Right cardiac atrium (tissue), 5 donors: ENCODE data around the gene PKDCC. TPM values are rescaled to one million over a fixed set of nuclear protein-coding genes. Genes with fewer than 3 reads are reported as not detected.

Source experiments
- ATAC-seq, 2 donors: fragments of 200-7000 bp; cut with Tn5 transposase; one replicate each; pipeline versions ENCODE4 v1.8.0 to v1.9.1; 2020; ENCODE audit warnings: moderate library complexity in 2 of 2, mild to moderate bottlenecking in 1 of 2
- DNase-seq, 3 donors: peaks; one replicate each; pipeline ENCODE4 v3.0.0-alpha.2; 2020
- H3K27ac ChIP-seq: one replicate; pipeline ENCODE4 v1.5.1; 2013; ENCODE audit warnings: mild to moderate bottlenecking, low read length, control low read depth, moderate library complexity
- H3K27me3 ChIP-seq: one replicate; pipeline ENCODE4 v1.6.1; 2013; ENCODE audit not compliant: control insufficient read depth, insufficient read depth
- H3K4me1 ChIP-seq: one replicate; pipeline ENCODE4 v1.6.1; 2013; ENCODE audit warnings: low read length; ENCODE audit not compliant: control insufficient read depth, insufficient read depth
- H3K4me3 ChIP-seq: one replicate; pipeline ENCODE4 v1.5.1; 2013; ENCODE audit warnings: low read length, control low read depth
- H3K9me3 ChIP-seq: one replicate; pipeline ENCODE4 v1.6.1; 2013; ENCODE audit warnings: low read length; ENCODE audit not compliant: control insufficient read depth
- WGBS: extraction: QIAGEN DNeasy Blood & Tissue Kit; methylation state at CpG from one replicate; pipeline ENCODE4 v1.1.7; 2013; 5-methylcytosine and 5-hydroxymethylcytosine counted together
- intact Hi-C, 4 donors: fragments of 100-400 bp; cut with DNase I; formaldehyde crosslinking; loops; one replicate each; pipeline versions ENCODE4 v1.11.0 to v1.14.0; 2022 to 2023
- polyA plus RNA-seq: library from polyadenylated mRNA; stranded (reverse); fragments of 200-250 nt; gene quantifications from one replicate; pipeline ENCODE4 v1.2.3, GENCODE V29; 2013
- total RNA-seq, 4 donors: library from RNA; stranded (reverse); fragmentation: NEBNext Ultra II Directional; extraction: Animal tissue kit (Norgen Biotek cat#: 25700); gene quantifications; one replicate each; pipeline ENCODE4 v1.2.1, GENCODE V29; 2021
- donor health status: healthy with polysubstance abuse.
- donor health status: DM: no; HTN: yes; CAD: no.
- donor health status: DM: no; HTN: no; CAD: no.
- donor health status: DM: no; HTN: yes; CAD: no; lungs with severe emphysema.
- donor health status: DM: yes; HTN: yes; CAD: no.

PKDCC gene
- total and polyA plus RNA-seq, 5 donors, result 92.2 to 189 (median 132) TPM

DNA sequence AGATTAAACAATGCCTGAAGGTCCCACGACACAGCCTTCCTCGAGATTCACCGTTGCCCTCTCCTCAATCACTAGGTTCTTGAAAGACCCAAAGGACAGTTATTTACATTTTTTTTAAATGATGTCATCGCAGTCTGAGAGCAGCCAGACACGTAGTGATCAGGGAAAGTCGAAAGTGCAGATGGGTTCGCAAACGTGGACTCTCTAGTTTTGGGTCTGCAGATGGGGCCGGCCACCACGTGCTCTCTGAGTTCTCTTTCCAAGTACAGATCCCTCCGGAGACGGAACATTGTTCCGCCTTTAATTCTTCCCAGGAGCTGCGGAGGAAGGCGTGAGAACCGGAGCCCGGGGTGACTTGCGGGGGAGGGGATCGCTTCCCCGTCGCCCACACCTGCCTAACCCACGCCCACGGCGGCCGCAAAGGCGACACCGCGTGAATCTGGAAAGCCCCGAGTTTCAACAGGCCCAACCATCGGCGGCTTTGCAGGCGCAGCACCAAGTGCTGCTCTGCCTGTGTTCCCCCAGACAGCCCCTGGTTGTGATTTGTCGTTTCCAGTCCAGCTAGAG lies 54.3 kb downstream of the PKDCC start:
- 6% methylated on average over 33 of the region's 33 CpGs for WGBS
- intact Hi-C loops, result loop anchor here in 1 of 4 donors (5.0 kb wide), 1 partner anchor 35 kb away; no protein-coding TSS in a partner anchor
- DNase-seq, result peak; percentile 57 to 83 (median 80)
- Histone ChIP-seq H3K27ac (peak overlapping the region; percentile 53), H3K27me3 (no peaks in the 10 kb centered on the region), H3K4me1 (peaks cover 8% of the 10 kb centered on the region), H3K9me3 (no peaks in the 10 kb centered on the region), H3K4me3 (peak overlapping the region; percentile 36)
- peak; percentile 51 to 59 for ATAC-seq

DNA sequence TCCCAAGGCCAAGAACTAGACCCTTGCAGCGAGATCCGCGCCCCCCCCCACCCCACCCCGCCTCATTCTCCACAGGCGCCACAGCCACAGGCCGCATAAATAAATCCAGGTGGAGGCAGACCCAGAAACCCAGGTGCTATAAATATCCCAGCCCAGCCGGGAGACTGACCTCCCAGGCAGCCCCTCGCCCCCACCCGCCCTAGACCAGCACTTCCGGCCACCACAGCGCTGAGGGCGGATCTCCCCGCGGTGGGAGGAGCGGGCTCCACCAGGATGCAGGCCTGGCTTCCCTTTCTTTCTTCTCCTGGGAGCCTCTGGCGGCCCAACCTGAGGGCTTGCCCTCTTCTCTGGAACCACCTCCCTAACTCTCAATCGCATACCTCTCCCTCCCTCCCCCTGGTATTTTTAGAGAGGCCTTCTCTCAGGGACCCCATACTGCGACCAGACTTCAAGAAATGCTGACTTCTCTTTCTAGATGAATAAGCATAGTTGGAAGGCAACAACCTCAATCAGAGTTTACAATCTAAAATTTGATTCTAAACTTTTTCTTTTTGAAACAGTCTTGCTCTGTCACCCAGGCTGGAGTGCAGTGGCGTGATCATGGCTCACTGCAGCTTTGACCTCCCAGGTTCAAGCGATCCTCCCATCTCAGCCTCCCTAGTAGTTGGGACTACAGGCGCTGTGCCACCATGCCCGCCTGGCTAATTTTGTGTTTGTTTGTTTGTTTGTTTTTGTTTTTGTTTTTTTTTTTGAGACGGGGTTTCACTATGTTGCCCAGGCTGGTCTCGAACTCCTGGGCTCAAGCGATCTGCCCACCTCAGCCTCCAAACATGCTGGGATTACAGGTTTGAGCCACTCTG lies 55.0 kb downstream of the PKDCC start:
- WGBS, result 43% methylated on average over 25 of the region's 25 CpGs
- Histone ChIP-seq H3K27ac (peak overlapping the region; percentile 53), H3K4me1 (peaks cover 8% of the 10 kb centered on the region), H3K9me3 (no peaks in the 10 kb centered on the region), H3K27me3 (no peaks in the 10 kb centered on the region), H3K4me3 (peak overlapping the region; percentile 36)
- intact Hi-C loops, result loop anchor here in 1 of 4 donors (5.0 kb wide), 1 partner anchor 34 kb away; no protein-coding TSS in a partner anchor
- peak; percentile 67 to 86 (median 86) for DNase-seq
- peak; percentile 53 to 70 for ATAC-seq

- ATAC-seq (no peak), DNase-seq (no peak)
- 72% methylated on average over 3 of the region's 3 CpGs for WGBS
- H3K4me1 ChIP-seq, result peaks cover 8% of the 10 kb centered on the region
- no peaks in the 10 kb centered on the region for H3K9me3 ChIP-seq
- no peak overlapping the region for H3K27ac ChIP-seq
- no peaks in the 10 kb centered on the region for H3K27me3 ChIP-seq
- H3K4me3 ChIP-seq, result no peak overlapping the region
- intact Hi-C loops, result loop anchor here in 1 of 4 donors (5.0 kb wide), 1 partner anchor 33 kb away; no protein-coding TSS in a partner anchor
These were observed 56.0 kb downstream of the PKDCC start for GRCh38 chr2:42103829-42104228.

- peaks cover 2% of the 10 kb centered on the region for H3K4me1 ChIP-seq
- no peaks in the 10 kb centered on the region for H3K9me3 ChIP-seq
- intact Hi-C loops, result loop anchor here in 1 of 4 donors (5.0 kb wide), 1 partner anchor 33 kb away; no protein-coding TSS in a partner anchor
- no peak overlapping the region for H3K4me3 ChIP-seq
- ATAC-seq (no peak), DNase-seq (no peak)
- 92% methylated on average over 5 of the region's 5 CpGs for WGBS
- H3K27ac ChIP-seq, result no peak overlapping the region
- H3K27me3 ChIP-seq, result no peaks in the 10 kb centered on the region
These were observed 56.8 kb downstream of the PKDCC start for GRCh38 chr2:42104621-42105020.

DNA sequence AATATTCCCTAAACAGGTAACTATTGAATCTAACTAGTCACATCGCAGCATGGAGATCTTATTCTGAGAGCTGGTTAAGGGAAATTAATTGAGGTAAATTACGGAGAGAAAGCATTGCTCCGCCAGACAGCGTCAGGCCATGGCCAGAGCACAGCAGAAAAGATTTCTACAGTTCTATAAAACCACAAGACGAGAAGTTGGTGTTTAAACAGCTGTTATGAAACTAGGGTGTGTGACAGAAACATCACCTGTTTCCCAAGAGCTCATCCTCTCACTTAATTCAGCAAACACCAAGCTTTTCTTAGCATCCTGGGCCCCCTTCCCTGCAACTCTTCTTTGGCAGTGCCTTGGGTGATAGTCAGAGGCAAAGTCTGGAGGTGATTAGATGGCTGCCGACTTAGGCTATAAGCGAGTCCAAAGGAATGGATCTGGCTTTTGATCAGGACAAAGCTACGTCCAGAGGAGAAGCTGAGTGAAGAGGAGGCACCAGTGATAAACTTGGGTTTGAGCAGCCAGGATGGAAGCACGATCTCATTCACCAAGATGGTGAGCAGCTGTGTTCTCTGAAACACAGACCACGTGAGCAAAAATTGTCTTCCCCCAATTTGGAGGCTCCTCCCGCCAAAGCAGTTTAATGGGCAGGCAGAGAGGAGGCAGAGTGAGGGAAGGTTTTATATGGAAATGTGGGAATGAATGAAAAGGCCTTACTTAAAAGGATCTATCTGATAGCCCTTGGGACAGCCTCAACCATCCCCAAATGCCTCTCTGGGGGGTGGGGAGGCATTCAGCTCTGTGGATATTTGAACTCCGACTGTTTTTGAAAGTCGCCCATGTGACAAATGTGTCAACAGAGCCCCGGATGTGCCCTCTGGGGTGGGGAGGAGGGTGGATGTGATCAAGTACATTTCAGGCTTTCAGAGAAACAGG lies 57.8 kb downstream of the PKDCC start:
- Histone ChIP-seq H3K4me1 (peaks cover 2% of the 10 kb centered on the region), H3K9me3 (no peaks in the 10 kb centered on the region), H3K4me3 (no peak overlapping the region), H3K27me3 (no peaks in the 10 kb centered on the region), H3K27ac (peak overlapping the region; percentile 36)
- intact Hi-C loops, result no loop called here
- ATAC-seq, result no peak
- WGBS, result 67% methylated on average over 14 of the region's 14 CpGs
- peak; percentile 52 to 68 (median 59) for DNase-seq

DNA sequence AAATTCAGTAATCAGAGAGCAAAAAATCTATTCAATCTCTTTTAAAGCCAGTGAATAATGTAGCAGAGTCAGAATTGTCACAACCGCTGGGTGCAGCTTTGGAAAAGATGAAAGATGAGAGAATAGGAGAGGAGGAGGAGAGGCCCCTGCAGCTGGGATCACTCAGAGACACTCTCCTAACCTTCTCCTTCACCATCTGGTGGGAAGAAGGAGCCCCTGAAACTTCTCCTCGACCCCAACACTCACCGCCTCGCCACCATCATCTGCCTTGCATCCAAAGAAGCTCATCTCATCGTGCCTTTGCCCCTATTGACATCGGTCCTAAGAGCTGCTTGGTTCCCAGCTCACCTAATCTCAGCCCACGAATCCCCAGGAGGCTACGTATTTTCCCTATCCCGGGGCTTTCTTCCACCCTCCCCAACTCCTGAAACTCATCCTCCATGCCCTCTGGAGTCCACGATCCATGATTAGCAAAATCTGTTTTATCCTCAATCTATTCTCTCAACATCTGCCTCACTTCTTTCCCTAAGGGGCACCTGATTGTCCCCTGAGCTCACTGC lies 58.5 kb downstream of the PKDCC start:
- no peak overlapping the region for H3K4me3 ChIP-seq
- ATAC-seq, result no peak
- intact Hi-C loops, result no loop called here
- 74% methylated on average over 10 of the region's 10 CpGs for WGBS
- H3K9me3 ChIP-seq, result no peaks in the 10 kb centered on the region
- peaks cover 2% of the 10 kb centered on the region for H3K4me1 ChIP-seq
- H3K27me3 ChIP-seq, result no peaks in the 10 kb centered on the region
- no peak for DNase-seq
- no peak overlapping the region for H3K27ac ChIP-seq

DNA sequence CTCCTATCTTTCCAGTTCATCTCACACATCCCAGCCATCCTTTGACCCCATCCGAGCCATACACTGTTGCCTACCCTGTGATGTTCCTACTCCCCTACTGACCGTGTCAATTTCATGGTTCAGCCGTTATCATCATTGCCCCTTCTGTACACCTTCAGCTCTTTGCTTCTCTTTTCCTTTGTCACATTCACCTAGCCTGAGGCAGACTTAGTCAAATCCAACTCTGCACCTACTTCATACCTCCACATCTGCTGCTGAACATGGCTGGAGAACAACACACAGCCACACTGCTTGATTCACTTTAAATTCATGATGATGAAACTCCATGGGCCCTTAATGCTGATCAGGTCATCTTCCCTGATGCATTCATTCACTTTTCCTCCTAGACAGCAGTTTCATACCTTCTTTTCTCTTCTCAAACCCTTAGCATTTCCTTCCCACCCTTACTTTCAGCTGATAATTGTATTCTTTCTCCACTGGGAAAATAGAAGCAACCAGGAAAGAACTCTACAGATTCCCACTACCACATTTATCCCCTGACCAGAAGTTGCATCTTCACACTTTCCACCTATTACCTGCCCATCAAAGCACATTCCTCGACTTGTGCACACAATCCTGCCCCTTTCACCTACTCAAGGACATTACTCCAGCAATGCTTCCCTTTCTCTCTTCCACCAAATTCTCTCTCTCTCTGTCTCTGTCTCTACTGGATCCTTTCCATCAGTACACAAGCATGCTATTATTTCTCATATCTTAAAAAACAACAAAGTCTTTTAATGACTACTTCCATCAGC lies 59.6 kb downstream of the PKDCC start:
- Histone ChIP-seq H3K4me3 (no peak overlapping the region), H3K27me3 (no peaks in the 10 kb centered on the region), H3K4me1 (peaks cover 2% of the 10 kb centered on the region), H3K27ac (no peak overlapping the region), H3K9me3 (no peaks in the 10 kb centered on the region)
- ATAC-seq, result no peak
- DNase-seq, result no peak
- intact Hi-C loops, result no loop called here
- 92% methylated on average over 4 of the region's 4 CpGs for WGBS

Other genes with a start within 250 kb of the PKDCC start
- gene EML4, start 121.3 kb downstream of the PKDCC start, total RNA-seq, result 10 to 100 TPM in 1 of 4 donors, 1 to 10 TPM in 3; 7.2 to 13.8 (median 8.8) TPM
- gene EML4, start 121.3 kb downstream of the PKDCC start, polyA plus RNA-seq, result 3.8 TPM